ENCODE data around the gene DMD.

Gene DMD

GRCh38 chrX:31333165-31333831 lies 1878.1 kb downstream of the DMD start:
- Mint-ChIP-seq H3K27ac (no peak overlapping the region), H3K4me1 (no peaks in the 10 kb centered on the region), H3K27me3 (no peaks in the 10 kb centered on the region), H3K9me3 (no peaks in the 10 kb centered on the region), H3K4me3 (no peak overlapping the region), H3K36me3 (no peaks in the 10 kb centered on the region)
- no peak for DNase-seq
- CTCF ChIA-PET: interaction anchor here (0.6 kb wide), 1 partner anchor 8 kb away, joined by 4 read pairs; no protein-coding TSS in a partner anchor

GRCh38 chrX:31331928-31332327 lies 1879.4 kb downstream of the DMD start:
- Mint-ChIP-seq H3K9me3 (no peaks in the 10 kb centered on the region), H3K36me3 (no peaks in the 10 kb centered on the region), H3K4me1 (no peaks in the 10 kb centered on the region), H3K4me3 (no peak overlapping the region), H3K27me3 (no peaks in the 10 kb centered on the region), H3K27ac (no peak overlapping the region)
- CTCF ChIA-PET: no interaction called here
- no peak for DNase-seq

- no peak for DNase-seq
- H3K4me3 Mint-ChIP-seq: no peak overlapping the region
- H3K27ac Mint-ChIP-seq: no peak overlapping the region
- H3K36me3 Mint-ChIP-seq: no peaks in the 10 kb centered on the region
- no peaks in the 10 kb centered on the region for H3K4me1 Mint-ChIP-seq
- no peaks in the 10 kb centered on the region for H3K9me3 Mint-ChIP-seq
- CTCF ChIA-PET: interaction anchor here (0.7 kb wide), 1 partner anchor 14 kb away, joined by 3 read pairs; no protein-coding TSS in a partner anchor
- no peaks in the 10 kb centered on the region for H3K27me3 Mint-ChIP-seq
These were observed 1880.3 kb downstream of the DMD start for GRCh38 chrX:31331015-31331414.

GRCh38 chrX:31329298-31329697 lies 1882.1 kb downstream of the DMD start:
- no peaks in the 10 kb centered on the region for H3K36me3 Mint-ChIP-seq
- no peaks in the 10 kb centered on the region for H3K4me1 Mint-ChIP-seq
- DNase-seq: no peak
- H3K4me3 Mint-ChIP-seq: no peak overlapping the region
- no peak overlapping the region for H3K27ac Mint-ChIP-seq
- CTCF ChIA-PET: no interaction called here
- no peaks in the 10 kb centered on the region for H3K27me3 Mint-ChIP-seq
- H3K9me3 Mint-ChIP-seq: no peaks in the 10 kb centered on the region

- no peak for DNase-seq
- H3K4me3 Mint-ChIP-seq: no peak overlapping the region
These were observed 1887.7 kb downstream of the DMD start for GRCh38 chrX:31323658-31324057.

GRCh38 chrX:31320740-31321139 lies 1890.6 kb downstream of the DMD start:
- no peak overlapping the region for H3K27ac Mint-ChIP-seq
- CTCF ChIA-PET: interaction anchor here (0.6 kb wide), 1 partner anchor 13 kb away, joined by 3 read pairs; no protein-coding TSS in a partner anchor
- no peaks in the 10 kb centered on the region for H3K36me3 Mint-ChIP-seq
- no peaks in the 10 kb centered on the region for H3K27me3 Mint-ChIP-seq
- H3K4me1 Mint-ChIP-seq: no peaks in the 10 kb centered on the region
- H3K4me3 Mint-ChIP-seq: no peak overlapping the region
- no peaks in the 10 kb centered on the region for H3K9me3 Mint-ChIP-seq
- DNase-seq: no peak

More at GRCh38 chrX:31323658-31324057, 1887.7 kb downstream of the DMD start:
- Mint-ChIP-seq H3K36me3 (no peaks in the 10 kb centered on the region), H3K27me3 (no peaks in the 10 kb centered on the region), H3K4me1 (no peaks in the 10 kb centered on the region), H3K27ac (no peak overlapping the region), H3K9me3 (no peaks in the 10 kb centered on the region)
- CTCF ChIA-PET: no interaction called here

GRCh38 chrX:31319586-31319985 lies 1891.8 kb downstream of the DMD start:
- no peak for DNase-seq
- no peaks in the 10 kb centered on the region for H3K36me3 Mint-ChIP-seq
- H3K4me3 Mint-ChIP-seq: no peak overlapping the region
- H3K4me1 Mint-ChIP-seq: no peaks in the 10 kb centered on the region
- CTCF ChIA-PET: no interaction called here
- no peaks in the 10 kb centered on the region for H3K9me3 Mint-ChIP-seq
- no peak overlapping the region for H3K27ac Mint-ChIP-seq
- H3K27me3 Mint-ChIP-seq: no peaks in the 10 kb centered on the region

- no peak overlapping the region for H3K4me3 Mint-ChIP-seq
These were observed 1892.5 kb downstream of the DMD start for GRCh38 chrX:31318866-31319265.

GRCh38 chrX:31316340-31316991 lies 1894.9 kb downstream of the DMD start:
- H3K36me3 Mint-ChIP-seq: no peaks in the 10 kb centered on the region
- H3K27ac Mint-ChIP-seq: no peak overlapping the region
- CTCF ChIA-PET: no interaction called here
- H3K9me3 Mint-ChIP-seq: no peaks in the 10 kb centered on the region
- H3K27me3 Mint-ChIP-seq: no peaks in the 10 kb centered on the region
- no peak overlapping the region for H3K4me3 Mint-ChIP-seq
- H3K4me1 Mint-ChIP-seq: no peaks in the 10 kb centered on the region
- DNase-seq: no peak

More at GRCh38 chrX:31318866-31319265, 1892.5 kb downstream of the DMD start:
- Mint-ChIP-seq H3K4me1 (no peaks in the 10 kb centered on the region), H3K9me3 (no peaks in the 10 kb centered on the region), H3K36me3 (no peaks in the 10 kb centered on the region), H3K27ac (no peak overlapping the region), H3K27me3 (no peaks in the 10 kb centered on the region)
- no peak for DNase-seq
- CTCF ChIA-PET: no interaction called here

- Mint-ChIP-seq H3K9me3 (no peaks in the 10 kb centered on the region), H3K4me3 (no peak overlapping the region), H3K27me3 (no peaks in the 10 kb centered on the region), H3K36me3 (no peaks in the 10 kb centered on the region), H3K27ac (no peak overlapping the region), H3K4me1 (no peaks in the 10 kb centered on the region)
- DNase-seq: no peak
- CTCF ChIA-PET: no interaction called here
These were observed 1896.4 kb downstream of the DMD start for GRCh38 chrX:31314921-31315320.

GRCh38 chrX:31307952-31308351 lies 1903.4 kb downstream of the DMD start:
- Mint-ChIP-seq H3K27ac (no peak overlapping the region), H3K4me3 (no peak overlapping the region), H3K36me3 (no peaks in the 10 kb centered on the region), H3K4me1 (no peaks in the 10 kb centered on the region), H3K27me3 (no peaks in the 10 kb centered on the region), H3K9me3 (no peaks in the 10 kb centered on the region)
- DNase-seq: no peak
- CTCF ChIA-PET: interaction anchor here (0.6 kb wide), 1 partner anchor 13 kb away, joined by 3 read pairs; no protein-coding TSS in a partner anchor

- Mint-ChIP-seq H3K9me3 (no peaks in the 10 kb centered on the region), H3K4me1 (no peaks in the 10 kb centered on the region), H3K27ac (no peak overlapping the region), H3K4me3 (no peak overlapping the region), H3K36me3 (no peaks in the 10 kb centered on the region), H3K27me3 (no peaks in the 10 kb centered on the region)
- DNase-seq: no peak
- CTCF ChIA-PET: no interaction called here
These were observed 1908.7 kb downstream of the DMD start for GRCh38 chrX:31302573-31303075.

- Mint-ChIP-seq H3K27me3 (no peaks in the 10 kb centered on the region), H3K9me3 (no peaks in the 10 kb centered on the region), H3K4me3 (no peak overlapping the region), H3K4me1 (no peaks in the 10 kb centered on the region), H3K36me3 (no peaks in the 10 kb centered on the region), H3K27ac (no peak overlapping the region)
- CTCF ChIA-PET: no interaction called here
- DNase-seq: no peak
These were observed 1909.4 kb downstream of the DMD start for GRCh38 chrX:31301941-31302340.

GRCh38 chrX:31301203-31301602 lies 1910.1 kb downstream of the DMD start:
- no peak overlapping the region for H3K27ac Mint-ChIP-seq
- H3K9me3 Mint-ChIP-seq: no peaks in the 10 kb centered on the region
- no peaks in the 10 kb centered on the region for H3K27me3 Mint-ChIP-seq
- no peaks in the 10 kb centered on the region for H3K4me1 Mint-ChIP-seq
- CTCF ChIA-PET: no interaction called here
- H3K36me3 Mint-ChIP-seq: no peaks in the 10 kb centered on the region
- no peak for DNase-seq
- H3K4me3 Mint-ChIP-seq: no peak overlapping the region

GRCh38 chrX:31298916-31299315 lies 1912.4 kb downstream of the DMD start:
- H3K4me3 Mint-ChIP-seq: no peak overlapping the region
- H3K36me3 Mint-ChIP-seq: no peaks in the 10 kb centered on the region
- no peaks in the 10 kb centered on the region for H3K9me3 Mint-ChIP-seq
- H3K27ac Mint-ChIP-seq: no peak overlapping the region
- no peaks in the 10 kb centered on the region for H3K4me1 Mint-ChIP-seq
- CTCF ChIA-PET: no interaction called here
- no peak for DNase-seq
- H3K27me3 Mint-ChIP-seq: no peaks in the 10 kb centered on the region

Data from activated naive CD4-positive, alpha-beta T cell treated with anti-CD3 and anti-CD28 coated beads, Interleukin-2, amount 10 ng/mL, durations not matched to agents 7 days and 5 days (primary cell).